Activated T-cell treated with anti-CD3 and anti-CD28 coated beads, Interleukin-2, amount 50 U/mL, for 1 hour (primary cell): ENCODE data around the gene SPPL2B.
"Not testable (repeated sequence)": the region's sequence is repeated elsewhere in the genome, so short reads cannot be mapped to it uniquely, and the experiment has no call there.

ENCODE experiments used
- DNase-seq: peaks from one replicate; pipeline ENCODE4 v3.0.0-alpha.2; 2020

Gene SPPL2B

DNA sequence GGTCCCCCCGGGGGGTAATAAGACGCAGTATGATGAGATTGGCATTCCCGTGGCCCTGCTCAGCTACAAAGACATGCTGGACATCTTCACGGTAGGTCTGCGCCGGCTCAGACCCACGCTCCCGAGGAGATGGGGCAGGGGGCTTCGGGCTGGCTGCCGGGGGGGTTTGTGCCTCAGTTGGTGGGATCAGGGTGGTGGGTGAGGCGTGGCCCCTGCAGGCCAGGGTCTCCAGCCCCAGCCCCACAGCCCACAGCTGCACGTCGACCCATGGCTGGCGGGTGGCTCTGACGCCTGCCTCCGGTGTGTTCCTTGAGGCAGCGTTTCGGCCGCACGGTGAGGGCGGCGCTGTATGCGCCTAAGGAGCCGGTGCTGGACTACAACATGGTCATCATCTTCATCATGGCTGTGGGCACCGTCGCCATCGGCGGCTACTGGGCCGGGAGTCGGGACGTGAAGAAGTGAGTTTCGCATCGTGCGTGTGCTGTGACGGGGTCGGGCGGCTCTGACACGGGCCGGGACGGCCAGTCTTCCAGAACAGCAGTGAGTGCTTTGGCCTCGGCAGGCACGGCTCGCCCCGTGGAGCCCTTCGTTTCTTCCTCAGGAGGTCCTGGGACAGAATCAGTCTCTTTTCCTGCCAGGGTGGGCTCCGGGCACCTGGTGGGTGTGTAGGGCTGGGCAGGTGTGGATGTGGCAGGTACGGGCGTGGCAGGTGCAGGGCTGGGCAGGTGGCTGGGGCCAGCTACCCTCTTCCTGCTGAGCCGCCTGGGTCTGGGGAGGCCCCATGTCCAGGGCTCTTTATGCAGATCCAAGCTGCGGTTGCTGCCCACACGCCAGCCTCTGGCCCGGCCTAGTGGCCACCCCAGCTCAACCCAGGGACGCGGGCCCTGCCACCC lies 10.5 kb downstream of the SPPL2B start:
- no peak for DNase-seq

GRCh38 chr19:2339644-2340310 lies 11.3 kb downstream of the SPPL2B start:
- DNase-seq, result no peak

GRCh38 chr19:2340496-2341243 lies 12.2 kb downstream of the SPPL2B start:
- no peak for DNase-seq

GRCh38 chr19:2341244-2341751 lies 12.8 kb downstream of the SPPL2B start:
- no peak for DNase-seq

DNA sequence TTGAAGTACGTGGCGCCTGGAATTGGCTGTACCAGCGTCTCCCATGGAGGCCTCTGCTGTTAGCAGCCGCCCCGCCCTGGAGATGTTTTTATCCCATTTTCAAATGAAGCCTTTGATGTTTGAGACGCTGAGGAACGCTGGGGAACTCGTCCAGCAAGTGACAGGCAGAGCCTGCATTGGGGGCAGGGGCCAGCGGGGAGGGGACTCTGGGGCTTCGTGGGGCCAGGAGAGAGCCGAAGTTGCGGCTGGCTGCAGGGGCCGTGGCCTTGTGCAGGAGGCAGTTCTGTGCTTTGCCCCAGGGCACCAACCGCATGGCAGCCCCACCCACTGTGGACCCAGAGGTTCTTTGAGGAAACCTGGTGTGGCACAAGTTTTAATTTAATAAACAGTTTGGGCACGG lies 13.5 kb downstream of the SPPL2B start:
- DNase-seq, result no peak

GRCh38 chr19:2342656-2343288 lies 14.3 kb downstream of the SPPL2B start:
- no peak for DNase-seq

DNA sequence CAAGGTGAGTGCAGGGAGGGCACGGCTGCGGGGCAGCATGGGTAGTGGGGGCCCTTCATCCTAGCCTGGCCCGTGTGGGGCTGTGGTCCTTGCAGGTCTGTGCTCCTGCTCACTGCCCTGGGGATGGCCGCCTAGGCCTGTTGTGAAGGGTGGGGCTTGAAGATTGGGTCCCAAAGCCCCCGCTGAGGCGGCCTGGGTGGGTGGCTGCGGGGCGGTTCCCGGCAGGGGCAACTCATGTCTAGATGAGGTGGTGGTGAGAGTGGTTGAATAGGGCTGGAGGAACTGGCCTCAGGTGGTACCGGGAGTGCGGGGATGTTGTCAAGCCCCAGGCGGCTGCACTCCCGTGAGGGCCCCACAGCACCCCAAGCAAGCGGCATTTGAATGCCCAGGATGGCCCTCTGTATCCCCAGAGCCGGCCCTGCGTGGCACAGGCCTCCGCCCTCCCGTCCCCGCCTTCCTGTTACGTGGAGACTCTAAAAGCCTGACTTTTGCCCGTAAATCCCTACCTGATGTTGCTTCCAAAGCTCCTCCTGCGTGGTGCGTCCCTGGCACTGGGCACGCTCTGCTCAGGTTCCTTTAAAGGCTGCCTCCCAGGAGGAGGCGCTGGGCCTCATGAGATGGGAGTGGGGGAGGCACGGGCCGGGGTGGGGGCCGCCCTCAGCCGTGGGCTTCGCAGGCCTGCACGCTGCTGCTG lies 15.0 kb downstream of the SPPL2B start:
- DNase-seq, result no peak

GRCh38 chr19:2344381-2344870 lies 15.9 kb downstream of the SPPL2B start:
- DNase-seq, result no peak

DNA sequence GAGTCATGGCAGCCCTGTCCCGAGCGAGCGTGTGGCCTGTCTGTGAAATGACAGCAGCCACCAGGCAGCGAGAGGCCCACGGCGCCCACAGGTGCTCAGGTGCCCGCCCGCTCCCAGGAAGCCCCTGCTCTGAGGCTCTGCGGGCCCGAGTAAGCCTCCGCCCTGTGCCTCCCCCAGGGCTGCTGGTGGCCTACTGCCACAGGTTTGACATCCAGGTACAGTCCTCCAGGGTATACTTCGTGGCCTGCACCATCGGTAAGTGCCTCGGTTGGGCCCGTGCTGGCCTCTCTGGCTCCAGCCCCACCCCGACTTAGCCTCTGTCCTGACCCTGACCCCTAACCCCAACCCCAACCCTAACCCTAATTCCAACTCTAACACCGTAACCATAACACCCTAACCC lies 16.6 kb downstream of the SPPL2B start:
- DNase-seq, result no peak

DNA sequence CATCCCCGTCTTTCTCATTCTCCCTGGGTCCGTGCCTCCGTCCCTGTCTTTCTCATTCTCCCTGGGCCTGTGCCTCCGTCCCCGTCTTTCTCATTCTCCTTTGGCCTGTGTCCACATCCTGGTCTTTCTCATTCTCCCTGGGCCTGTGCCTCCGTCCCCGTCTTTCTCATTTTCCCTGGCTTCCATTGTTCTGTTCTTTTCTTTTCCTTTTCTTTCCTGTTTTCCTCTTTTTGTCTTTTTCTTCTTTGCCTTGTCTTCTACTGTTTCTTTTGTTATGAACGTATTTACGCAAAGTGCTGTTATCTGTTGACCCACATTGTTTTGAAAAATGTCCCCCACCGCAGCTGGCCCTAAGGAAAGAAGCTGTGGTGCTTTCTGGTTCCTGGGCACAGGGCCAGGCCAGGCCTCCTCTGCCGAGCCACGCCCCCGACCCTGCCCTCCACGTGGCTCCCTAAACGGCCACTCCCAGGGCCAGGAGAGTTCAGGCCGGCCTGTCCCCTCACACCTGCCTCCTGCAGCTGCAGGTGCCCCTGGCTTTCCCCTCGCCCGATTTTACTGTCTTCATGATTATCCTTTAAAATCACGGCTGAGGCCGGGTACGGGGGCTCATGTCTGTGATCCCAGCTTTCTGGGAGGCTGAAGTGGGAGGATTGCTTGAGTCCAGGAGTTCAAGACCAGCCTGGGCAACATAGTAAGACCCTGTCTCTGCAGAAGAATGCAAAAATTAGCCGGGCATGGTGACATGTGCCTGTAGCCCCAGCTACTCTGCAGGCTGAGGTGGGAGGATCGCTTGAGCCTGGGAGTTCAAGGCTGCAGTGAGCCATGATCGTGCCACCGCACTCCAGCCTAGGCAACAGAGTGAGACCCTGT lies 17.5 kb downstream of the SPPL2B start:
- DNase-seq, result no peak

DNA sequence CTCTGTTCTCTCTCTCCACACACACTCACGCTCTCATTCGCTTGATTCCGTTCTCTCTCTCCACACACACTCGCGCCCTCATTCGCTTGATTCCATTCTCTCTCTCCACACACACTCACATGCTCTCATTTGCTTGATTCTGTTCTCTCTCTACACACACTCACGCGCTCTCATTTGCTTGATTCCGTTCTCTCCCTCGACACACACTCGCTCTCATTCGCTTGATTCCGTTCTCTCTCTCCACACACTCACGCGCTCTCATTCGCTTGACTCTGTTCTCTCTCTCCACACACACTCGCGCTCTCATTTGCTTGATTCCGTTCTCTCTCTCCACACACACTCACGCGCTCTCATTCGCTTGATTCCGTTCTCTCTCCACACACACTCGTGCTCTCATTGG lies 21.3 kb downstream of the SPPL2B start:
- DNase-seq, result not testable (repeated sequence)

DNA sequence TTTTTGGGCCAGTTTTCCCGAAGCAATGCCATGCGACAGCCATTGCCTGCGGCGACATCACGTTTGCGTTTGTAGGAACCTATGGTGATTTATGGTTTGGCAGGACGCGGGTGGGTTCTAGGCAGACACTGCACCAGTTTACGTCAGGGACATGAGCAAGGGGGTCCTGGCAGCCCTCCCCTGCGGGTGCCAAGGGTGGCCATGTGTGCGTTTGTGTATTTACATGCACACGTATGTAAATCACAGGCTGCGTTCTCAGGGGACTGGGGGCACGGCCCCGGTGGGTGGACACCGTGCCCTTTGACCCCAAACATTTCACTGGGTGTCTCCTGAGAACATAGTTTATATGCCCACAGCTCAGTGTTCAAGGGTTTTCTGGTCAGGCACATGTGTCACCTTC lies 22.2 kb downstream of the SPPL2B start:
- DNase-seq, result no peak

- no peak for DNase-seq
Measured at GRCh38 chr19:2351591-2351990, 23.1 kb downstream of the SPPL2B start.

DNA sequence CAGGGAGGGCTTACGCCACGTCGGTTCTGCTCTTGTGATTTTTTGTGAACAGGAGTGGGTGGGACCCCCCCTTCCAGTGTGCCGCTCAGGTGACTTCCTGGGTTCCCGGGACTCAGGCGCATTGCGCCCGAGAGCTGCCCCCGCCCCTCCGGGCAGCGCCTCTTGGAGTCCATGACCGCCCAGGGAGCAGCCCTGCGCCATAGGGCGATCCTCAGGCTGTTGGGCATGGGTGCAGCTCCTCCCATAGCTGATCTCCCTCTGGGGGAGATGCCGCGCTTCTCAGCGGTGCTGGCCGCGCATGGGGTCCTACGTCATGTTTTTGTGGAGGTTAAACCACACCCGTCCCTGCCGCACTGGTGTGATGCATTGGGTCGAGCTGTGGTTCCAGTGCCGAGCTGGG lies 23.6 kb downstream of the SPPL2B start:
- no peak for DNase-seq

- DNase-seq, result no peak
Measured at GRCh38 chr19:2353159-2353886, 24.8 kb downstream of the SPPL2B start.

GRCh38 chr19:2353887-2354592 lies 25.6 kb downstream of the SPPL2B start:
- DNase-seq, result no peak

DNA sequence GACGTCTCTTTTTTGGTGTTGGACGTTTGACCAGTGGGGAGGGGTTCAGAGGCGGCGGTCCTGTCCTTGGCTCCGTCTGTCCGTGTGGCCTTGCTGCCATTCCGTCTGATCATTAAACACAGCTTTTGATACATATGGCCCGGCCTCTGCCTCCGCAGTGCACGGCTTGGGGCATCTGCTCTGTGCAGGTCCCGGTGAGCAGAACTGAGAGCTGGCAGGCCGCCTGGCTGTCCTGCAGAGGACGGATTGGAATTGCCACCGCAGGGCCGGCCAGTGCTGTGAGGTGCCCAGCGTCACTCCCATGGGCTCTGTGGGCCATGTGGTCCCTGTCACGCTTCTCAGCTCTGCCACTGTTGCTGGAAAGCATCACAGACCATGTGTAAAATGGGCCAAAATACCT lies 26.2 kb downstream of the SPPL2B start:
- no peak for DNase-seq

GRCh38 chr19:2355168-2356035 lies 26.9 kb downstream of the SPPL2B start:
- DNase-seq, result no peak
